K562 (cell line): ENCODE data around the gene MCU. TPM values are rescaled to one million over a fixed set of nuclear protein-coding genes. Genes with fewer than 3 reads are reported as not detected.

Experiments
- ATAC-seq: fragments of 200-7000 bp; cut with Tn5 transposase; 3 replicates; pipeline ENCODE4 v1.9.1; 2020; ENCODE audit warnings: moderate library complexity
- BruUV-seq: library from RNA; stranded (reverse); fragments of 400-500 nt; replicated peaks from 2 replicates; lab custom pipeline; 2021; lab: Mats Ljungman, UMichigan
- CTCF ChIA-PET: fragments of 300-600 bp; formaldehyde crosslinking; extraction: SDS; loops from one replicate; lab custom pipeline; 2021; ENCODE audit warnings: low intra/inter-chr PET ratio; lab: Yijun Ruan, JAX
- POLR2A ChIA-PET: fragments of 300-600, 350-650 bp; sonication (Branson Sonifier 250); formaldehyde crosslinking; extraction: SDS; loops from one replicate; lab custom pipeline; 2021; ENCODE audit warnings: antibody characterized with exemption, inconsistent platforms; lab: Yijun Ruan, JAX
- DNase-seq, 4 experiments: peaks; one replicate each; pipeline versions ENCODE4 v3.0.0 to v3.0.0-alpha.2; 2011 to 2018; ENCODE audit warnings: low spot score in 3 of 4, mixed read lengths in 3 of 4; ENCODE audit errors: extremely low read depth in 1 of 4
- FAIRE-seq: peaks from 2 replicates; lab custom pipeline; 2011; peaks lifted over from hg19 to GRCh38; lab: Jason Lieb, UNC
- H2AFZ ChIP-seq: 2 replicates; pipeline ENCODE4 v1.6.0; 2011; ENCODE audit warnings: low read depth, low read length, control low read depth, inconsistent platforms
- H3K27ac ChIP-seq: fragments of 200-600 bp; 3 replicates; pipeline ENCODE4 v1.8.0; 2011; ENCODE audit warnings: low read depth, mild to moderate bottlenecking, control low read depth, inconsistent platforms, low read length, moderate library complexity, mixed read lengths; ENCODE audit errors: extremely low read depth
- H3K27me3 ChIP-seq, 2 experiments: fragments of 300-600 bp in 1 of 2; 2 replicates in 1 of 2; 3 replicates in 1 of 2; pipeline versions ENCODE4 v1.6.0 to v1.8.0; 2011; ENCODE audit warnings: inconsistent platforms in 2 of 2, low read length in 2 of 2, mild to moderate bottlenecking in 1 of 2, mixed read lengths in 1 of 2, moderate library complexity in 1 of 2; ENCODE audit not compliant: control insufficient read depth in 2 of 2, insufficient read depth in 2 of 2
- H3K36me3 ChIP-seq: fragments of 300-600 bp; 3 replicates; pipeline ENCODE4 v1.8.0; 2011; ENCODE audit warnings: mild to moderate bottlenecking, low read length, inconsistent platforms; ENCODE audit not compliant: control insufficient read depth, insufficient read depth
- H3K4me1 ChIP-seq, 2 experiments: fragments of 200-600 bp in 1 of 2; replicated peaks in 1 of 2; 2 replicates in 1 of 2; 3 replicates in 1 of 2; pipeline versions ENCODE4 v1.5.1 to v1.8.0; 2011; ENCODE audit warnings: inconsistent platforms in 2 of 2, low read length in 2 of 2, mild to moderate bottlenecking in 1 of 2, mixed read lengths in 1 of 2, moderate library complexity in 1 of 2; ENCODE audit not compliant: control insufficient read depth in 2 of 2, insufficient read depth in 2 of 2
- H3K4me2 ChIP-seq: 2 replicates; pipeline ENCODE4 v1.6.1; 2011; ENCODE audit warnings: low read length, control low read depth, inconsistent platforms, mixed read lengths; ENCODE audit not compliant: insufficient read depth
- H3K4me3 ChIP-seq: fragments of 200-600 bp; sonication (generic), shearing (Covaris generic); 2 replicates; pipeline ENCODE4 v1.5.1; 2016; ENCODE audit warnings: control low read depth, inconsistent platforms
- H3K79me2 ChIP-seq: fragments of 200-600 bp; 3 replicates; pipeline ENCODE4 v1.8.0; 2011; ENCODE audit warnings: low read length, inconsistent platforms; ENCODE audit not compliant: control insufficient read depth, insufficient read depth
- H3K9ac ChIP-seq, 2 experiments: 2 replicates each; pipeline versions ENCODE4 v1.6.0 to v1.6.1; 2011; ENCODE audit warnings: low read depth in 2 of 2, low read length in 2 of 2, control low read depth in 1 of 2, inconsistent platforms in 1 of 2, mild to moderate bottlenecking in 1 of 2, mixed read lengths in 1 of 2; ENCODE audit not compliant: insufficient read depth in 1 of 2
- H3K9me1 ChIP-seq: one replicate; pipeline ENCODE4 v1.6.0; 2011; ENCODE audit warnings: inconsistent platforms, mild to moderate bottlenecking, low read length, moderate library complexity; ENCODE audit not compliant: control insufficient read depth, insufficient read depth
- H3K9me3 ChIP-seq: replicated peaks from 2 replicates; pipeline ENCODE4 v1.5.1; 2011; ENCODE audit warnings: low read depth, low read length, inconsistent platforms; ENCODE audit not compliant: control insufficient read depth, insufficient read depth
- H4K20me1 ChIP-seq: replicated peaks from 2 replicates; pipeline ENCODE4 v1.6.1; 2011; ENCODE audit warnings: low read length, inconsistent platforms, mixed read lengths; ENCODE audit not compliant: control insufficient read depth, insufficient read depth
- HNRNPH1 ChIP-seq: fragments of 200-400 bp; formaldehyde crosslinking; optimal IDR thresholded peaks from 2 replicates; pipeline ENCODE3; 2017; ENCODE audit warnings: low read depth, mild to moderate bottlenecking, low read length, moderate library complexity
- MTA1 ChIP-seq: fragments of 450-650 bp; IDR thresholded peaks from 2 replicates; pipeline ENCODE4 v1.6.1; 2017; ENCODE audit warnings: borderline replicate concordance
- NFIC ChIP-seq: fragments of 450-650 bp; IDR thresholded peaks from 2 replicates; pipeline ENCODE4 v1.6.1; 2017; ENCODE audit warnings: mild to moderate bottlenecking, inconsistent platforms
- NR2F6 ChIP-seq: fragments of 450-650 bp; formaldehyde crosslinking; IDR thresholded peaks from 2 replicates; pipeline ENCODE4 v1.4.0; 2020; ENCODE audit warnings: mild to moderate bottlenecking
- POLR3A ChIP-seq: IDR thresholded peaks from 2 replicates; pipeline ENCODE4 v1.6.1; 2011; ENCODE audit warnings: borderline replicate concordance, mild to moderate bottlenecking, moderate library complexity; ENCODE audit not compliant: insufficient read length, insufficient read depth; ENCODE audit errors: extremely low read depth
- WGBS: fragments of 100-300 bp; shearing (Covaris generic); methylation state at CpG from one replicate; pipeline ENCODE4 v1.1.6; 2016; ENCODE audit warnings: low coverage, mixed read lengths; ENCODE audit not compliant: insufficient coverage; ENCODE audit errors: missing lambda C conversion rate; 5-methylcytosine and 5-hydroxymethylcytosine counted together
- in situ Hi-C: fragments of 300-500 bp; cut with MboI; formaldehyde crosslinking; loops from 4 replicates; pipeline ENCODE4 v1.15.0; 2018; ENCODE audit warnings: inconsistent platforms, mixed read lengths
- intact Hi-C: fragments of 100-400 bp; cut with micrococcal nuclease; formaldehyde crosslinking; loops from 2 replicates; pipeline ENCODE4 v1.14.2; 2022
- polyA plus RNA-seq, 8 experiments: library from polyadenylated mRNA; depleted of rRNA in 4 of 8; stranded (reverse) in 5 of 8; unstranded in 3 of 8; fragments of >200 nt; fragmentation: Nextera tagmentation in 2 of 8; fragmentation: Illumina TruSeq in 1 of 8; extraction: Ambion mirVana in 2 of 8; extraction: Trizol in 1 of 8; gene quantifications; 2 replicates each; pipeline versions ENCODE4 v1.2.1 to v1.2.3, GENCODE V29; 2011 to 2014; ENCODE audit warnings: inconsistent platforms in 1 of 8, missing spikeins in 1 of 8
- total RNA-seq, 7 experiments: library from RNA; depleted of rRNA in 6 of 7; stranded (reverse); fragments of >200 nt in 6 of 7; fragmentation: Illumina TruSeq in 2 of 7; extraction: Trizol in 2 of 7; gene quantifications; 2 replicates each; pipeline versions ENCODE4 v1.2.1 to v1.2.3, GENCODE V29; 2011 to 2021; ENCODE audit warnings: low replicate concordance in 1 of 7
- TF ChIP-seq, protein P1 (sequence below): fragments of 450-650 bp; IDR thresholded peaks from 2 replicates; pipeline ENCODE4 v1.6.1; 2016; ENCODE audit warnings: low read depth, mild to moderate bottlenecking, moderate library complexity

MCU gene
- total and polyA plus RNA-seq, 9 of the 15 experiments (the other 6 are each of a cell fraction or from before 2014, with no cell fraction given): 8.2 to 88.8 (median 21.3) TPM

DNA sequence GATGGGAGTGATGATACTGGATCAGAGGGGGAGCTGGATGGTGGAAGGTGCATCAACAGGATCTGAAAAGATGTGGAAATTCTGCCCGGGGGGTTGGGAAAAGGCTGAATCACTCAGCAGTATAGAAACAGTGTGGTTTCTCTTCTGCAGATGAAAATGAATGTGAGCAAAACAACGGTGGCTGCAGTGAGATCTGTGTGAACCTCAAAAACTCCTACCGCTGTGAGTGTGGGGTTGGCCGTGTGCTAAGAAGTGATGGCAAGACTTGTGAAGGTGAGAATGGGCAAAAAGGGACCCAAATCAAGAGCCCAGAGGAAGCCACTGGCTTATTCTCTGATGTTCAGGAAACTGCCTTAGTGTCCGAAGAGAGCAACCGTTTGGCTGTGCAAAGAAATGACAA, 214.5 kb downstream of the MCU start:
- in situ Hi-C loops (no loop called here), intact Hi-C loops (loop anchor here (10.0 kb wide), 1 partner anchor 158 kb away; no protein-coding TSS in a partner anchor)
- Histone ChIP-seq H3K36me3 (no peaks in the 10 kb centered on the region), H3K27ac (no peak overlapping the region), H3K9ac (no peak overlapping the region), H3K4me3 (no peak overlapping the region), H3K4me2 (no peak overlapping the region), H3K9me3 (no peaks in the 10 kb centered on the region)
- no TSS peak for BruUV-seq
- POLR2A ChIA-PET: no interaction called here
- DNase-seq (no peak), FAIRE-seq (no peak)
- CTCF ChIA-PET: no interaction called here
- TF ChIP-seq POLR3A (no peak), MTA1 (0 out of 2 replicates have a peak, but pooled peaks have one; percentile 31)
- TF ChIP-seq, all 486 proteins: peak for 1
- WGBS: 50% methylated on average over 6 of the region's 6 CpGs
- 0 out of 2 replicates have a peak overlapping the region, but pooled peaks have one; percentile 18 for H2AFZ ChIP-seq
- H4K20me1 ChIP-seq: no peaks in the 10 kb centered on the region
- peaks cover 3 to 10% of the 10 kb centered on the region in 2 experiments; a peak in 3 of 5 replicates for H3K4me1 ChIP-seq
- H3K79me2 ChIP-seq: no peaks in the 10 kb centered on the region
- H3K9me1 ChIP-seq: no peaks in the 10 kb centered on the region
- no peaks in the 10 kb centered on the region for H3K27me3 ChIP-seq
- ATAC-seq: no peak

DNA sequence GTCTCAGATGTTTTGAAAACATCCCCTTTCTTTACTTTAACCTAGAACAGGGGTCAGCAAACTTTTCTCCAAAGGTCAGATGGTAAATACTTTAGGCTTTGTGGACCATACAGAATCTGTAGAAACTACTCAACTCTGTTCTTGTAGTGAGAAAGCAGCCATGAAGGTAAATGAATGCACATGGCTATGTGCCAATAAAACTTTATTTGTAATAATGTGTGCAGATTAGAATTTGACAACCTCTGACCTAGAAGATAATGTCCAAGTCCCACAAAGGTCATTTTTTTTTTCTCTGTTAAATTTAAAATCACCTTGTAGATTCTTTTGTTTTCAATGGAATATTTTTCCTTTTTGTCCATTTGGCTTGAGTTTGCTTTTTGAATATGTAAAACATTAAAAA, 218.8 kb downstream of the MCU start:
- DNase-seq (no peak), FAIRE-seq (no peak), ATAC-seq (no peak)
- no peaks in the 10 kb centered on the region for H3K27me3 ChIP-seq
- H3K4me2 ChIP-seq: no peak overlapping the region
- no peaks in the 10 kb centered on the region for H3K79me2 ChIP-seq
- peaks cover 0 to 7% of the 10 kb centered on the region in 2 experiments; a peak in 3 of 5 replicates for H3K4me1 ChIP-seq
- no peaks in the 10 kb centered on the region for H3K9me3 ChIP-seq
- no peaks in the 10 kb centered on the region for H3K36me3 ChIP-seq
- no peak overlapping the region for H3K9ac ChIP-seq
- H3K9me1 ChIP-seq: no peaks in the 10 kb centered on the region
- H4K20me1 ChIP-seq: no peaks in the 10 kb centered on the region
- no peak overlapping the region for H3K27ac ChIP-seq
- ChIA-PET CTCF (no interaction called here), POLR2A (interaction anchor here (0.7 to 2.4 kb wide), 3 partner anchors 10 to 14 kb away, joined by 4 to 8 read pairs (median 4); no protein-coding TSS in a partner anchor)
- intact Hi-C loops (no loop called here), in situ Hi-C loops (no loop called here)
- no TSS peak for BruUV-seq
- peak overlapping the region; percentile 29; the same call in 1 of the 2 replicates for H2AFZ ChIP-seq
- no peak overlapping the region for H3K4me3 ChIP-seq
- TF ChIP-seq HNRNPH1 (no peak), NFIC (peak; percentile 48; the same call in 1 of the 2 replicates), NR2F6 (CRISPR knock-in tag) (no peak)
- TF ChIP-seq, protein P1, sequence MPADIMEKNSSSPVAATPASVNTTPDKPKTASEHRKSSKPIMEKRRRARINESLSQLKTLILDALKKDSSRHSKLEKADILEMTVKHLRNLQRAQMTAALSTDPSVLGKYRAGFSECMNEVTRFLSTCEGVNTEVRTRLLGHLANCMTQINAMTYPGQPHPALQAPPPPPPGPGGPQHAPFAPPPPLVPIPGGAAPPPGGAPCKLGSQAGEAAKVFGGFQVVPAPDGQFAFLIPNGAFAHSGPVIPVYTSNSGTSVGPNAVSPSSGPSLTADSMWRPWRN: no peak
